Measurements from ENCODE around the gene MYLK. TPM values are rescaled to one million over a fixed set of nuclear protein-coding genes. Genes with fewer than 3 reads are reported as not detected.

The MYLK gene
- total and polyA plus RNA-seq, 9 of the 15 experiments (the other 6 are each of a cell fraction or from before 2014, with no cell fraction given): 0.11 to 0.53 (median 0.18) TPM; not detected in 2

DNA sequence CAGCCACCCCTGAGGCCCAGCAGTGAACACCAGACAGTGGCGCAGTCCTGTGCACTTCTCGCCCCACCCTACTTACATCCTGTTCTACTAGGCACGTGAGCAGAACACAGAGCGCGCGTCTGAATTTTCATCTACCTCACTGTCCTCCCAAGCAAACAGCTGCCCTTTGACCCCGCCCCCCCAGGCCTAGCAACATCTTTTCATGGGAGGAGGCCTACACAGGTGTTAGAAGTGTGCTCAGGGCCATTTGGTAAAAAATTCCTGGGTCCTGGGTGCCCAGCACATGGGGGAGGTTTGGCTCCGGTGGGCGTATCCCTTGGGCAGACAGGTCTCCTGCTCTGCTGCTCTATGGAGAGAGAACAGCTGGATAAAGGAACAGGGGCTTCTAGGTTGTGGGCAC, 95.0 kb downstream of the MYLK start (continued):
- no peak for TF ChIP-seq ZKSCAN1 (IDR thresholded peaks at IDR 0.05; ENCODE audit: low read depth, low read length)
- no peak for TF ChIP-seq SLC30A9 (CRISPR knock-in tag; IDR thresholded peaks at IDR 0.05)
- no peak for TF ChIP-seq MAFK (IDR thresholded peaks at IDR 0.05; ENCODE audit: low read length)
- TF ChIP-seq WHSC1 (IDR thresholded peaks at IDR 0.05; ENCODE audit: low read length): no peak
- no peak for TF ChIP-seq ZNF274 (IDR thresholded peaks at IDR 0.05; ENCODE audit: borderline replicate concordance, low read depth, low read length)
- TF ChIP-seq MXI1 (IDR thresholded peaks at IDR 0.05; ENCODE audit: low read depth, low read length): no peak
- no peak for TF ChIP-seq RBM39 (optimal IDR thresholded peaks at IDR 0.05; ENCODE audit: low read depth, low read length)
- no peak for TF ChIP-seq GATAD2B (IDR thresholded peaks at IDR 0.05; ENCODE audit: borderline replicate concordance)
- TF ChIP-seq PCBP2 (IDR thresholded peaks at IDR 0.05; ENCODE audit: low read depth, low read length, poor library complexity, severe bottlenecking): no peak
- TF ChIP-seq NFRKB (IDR thresholded peaks at IDR 0.05; ENCODE audit: low read depth): no peak
- no peak for TF ChIP-seq ZC3H8 (IDR thresholded peaks at IDR 0.05)
- TF ChIP-seq, protein P1, sequence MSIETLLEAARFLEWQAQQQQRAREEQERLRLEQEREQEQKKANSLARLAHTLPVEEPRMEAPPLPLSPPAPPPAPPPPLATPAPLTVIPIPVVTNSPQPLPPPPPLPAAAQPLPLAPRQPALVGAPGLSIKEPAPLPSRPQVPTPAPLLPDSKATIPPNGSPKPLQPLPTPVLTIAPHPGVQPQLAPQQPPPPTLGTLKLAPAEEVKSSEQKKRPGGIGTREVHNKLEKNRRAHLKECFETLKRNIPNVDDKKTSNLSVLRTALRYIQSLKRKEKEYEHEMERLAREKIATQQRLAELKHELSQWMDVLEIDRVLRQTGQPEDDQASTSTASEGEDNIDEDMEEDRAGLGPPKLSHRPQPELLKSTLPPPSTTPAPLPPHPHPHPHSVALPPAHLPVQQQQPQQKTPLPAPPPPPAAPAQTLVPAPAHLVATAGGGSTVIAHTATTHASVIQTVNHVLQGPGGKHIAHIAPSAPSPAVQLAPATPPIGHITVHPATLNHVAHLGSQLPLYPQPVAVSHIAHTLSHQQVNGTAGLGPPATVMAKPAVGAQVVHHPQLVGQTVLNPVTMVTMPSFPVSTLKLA (conservative IDR thresholded peaks at IDR 0.05): no peak
- TF ChIP-seq MAFF (IDR thresholded peaks at IDR 0.05; ENCODE audit: low read length): no peak

DNA sequence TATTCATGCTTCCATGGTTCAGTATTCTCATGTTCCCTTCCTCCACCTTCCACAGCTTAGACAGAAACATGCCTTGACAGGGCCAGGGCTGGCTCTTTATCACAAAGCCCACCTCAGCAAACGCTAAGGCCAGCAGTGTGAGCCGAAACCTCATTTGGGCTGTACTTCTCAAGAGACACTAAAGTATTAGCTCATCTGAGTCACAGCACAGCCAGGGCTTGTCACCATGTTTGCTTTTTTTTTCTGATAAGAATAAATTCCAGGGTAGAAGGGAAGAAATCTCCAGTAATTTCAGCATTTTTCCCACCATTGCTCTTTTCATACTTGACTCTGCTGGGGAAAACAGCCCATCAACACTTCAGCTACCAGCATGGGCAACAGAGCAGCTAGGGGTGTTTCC, 95.4 kb downstream of the MYLK start:
- H3K36me3 ChIP-seq (ENCODE audit: control insufficient read depth, insufficient read depth, low read length): no peaks in the 10 kb centered on the region
- no TSS peak for BruUV-seq (replicated peaks)
- no peak overlapping the region for H2AFZ ChIP-seq (ENCODE audit: low read depth, low read length)
- H3K4me3 ChIP-seq: no peak overlapping the region
- ChIA-PET CTCF (ENCODE audit: low intra/inter-chr PET ratio) (no interaction called here), POLR2A (no interaction called here)
- H4K20me1 ChIP-seq (replicated peaks; ENCODE audit: control insufficient read depth, insufficient read depth, low read length): no peaks in the 10 kb centered on the region
- H3K9ac ChIP-seq (ENCODE audit: insufficient read depth in 1 of 2, low read depth in 2 of 2, low read length in 2 of 2): no peak overlapping the region
- no peaks in the 10 kb centered on the region for H3K4me1 ChIP-seq (replicated peaks in 1 of 2; ENCODE audit: control insufficient read depth in 2 of 2, insufficient read depth in 2 of 2, low read length in 2 of 2)
- no peak overlapping the region for H3K4me2 ChIP-seq (ENCODE audit: insufficient read depth, low read length)
- no peak for TF ChIP-seq GTF2B (IDR thresholded peaks at IDR 0.05; ENCODE audit: extremely low read depth, insufficient read length)
- 0% methylated on average over 2 of the region's 2 CpGs for WGBS (ENCODE audit: insufficient coverage, low coverage, missing lambda C conversion rate)
- FAIRE-seq (no peak), DNase-seq (ENCODE audit: extremely low read depth in 1 of 4, low spot score in 3 of 4) (no peak), ATAC-seq (no peak)
- H3K27ac ChIP-seq (ENCODE audit: extremely low read depth, low read depth, low read length): no peak overlapping the region
- H3K9me3 ChIP-seq (replicated peaks; ENCODE audit: control insufficient read depth, insufficient read depth, low read depth, low read length): no peaks in the 10 kb centered on the region
- no peaks in the 10 kb centered on the region for H3K79me2 ChIP-seq (ENCODE audit: control insufficient read depth, insufficient read depth, low read length)
- in situ Hi-C loops (cut with MboI) (no loop called here), intact Hi-C loops (cut with micrococcal nuclease) (no loop called here)
- peaks cover 0 to 13% of the 10 kb centered on the region in 2 experiments; a peak in 3 of 5 replicates for H3K27me3 ChIP-seq (ENCODE audit: control insufficient read depth in 2 of 2, insufficient read depth in 2 of 2, low read length in 2 of 2)
- no peaks in the 10 kb centered on the region for H3K9me1 ChIP-seq (ENCODE audit: control insufficient read depth, insufficient read depth, low read length)

Data from K562 (cell line).